Adrenal gland (tissue), 5 donors: ENCODE results near the gene OR9G1.

Experiments used
- CTCF ChIP-seq, 6 experiments: fragments of 450-650 bp in 4 of 6; fragments of 200-600 bp in 2 of 6; sonication (generic) in 1 of 6; IDR thresholded peaks; 1 replicate in 5 of 6; 2 replicates in 1 of 6; pipeline versions ENCODE4 v1.5.1 to v1.8.0; 2016 to 2021; ENCODE audit warnings: antibody characterized with exemption in 6 of 6, mild to moderate bottlenecking in 2 of 6, moderate library complexity in 1 of 6
- POLR2A ChIP-seq, 2 donors: fragments of 450-650 bp; IDR thresholded peaks; one replicate each; pipeline ENCODE4 v1.6.1; 2017; ENCODE audit warnings: antibody characterized with exemption in 2 of 2, mild to moderate bottlenecking in 2 of 2, moderate library complexity in 1 of 2
- donor health status: DM: no; HTN: no; CAD: no.

GRCh38 chr11:56751480-56751879 lies 52.6 kb downstream of the OR9G1 start:
- TF ChIP-seq POLR2A (IDR thresholded peaks at IDR 0.05) (no peak), CTCF (IDR thresholded peaks at IDR 0.05) (no peak)
